Measurements from ENCODE around the gene PUS1.
A peak's percentile ranks its signal among the peaks of the same experiment; 100 is the strongest.
"Not testable (repeated sequence)": the region's sequence is repeated elsewhere in the genome, so short reads cannot be mapped to it uniquely, and the experiment has no call there.

Gene PUS1

DNA sequence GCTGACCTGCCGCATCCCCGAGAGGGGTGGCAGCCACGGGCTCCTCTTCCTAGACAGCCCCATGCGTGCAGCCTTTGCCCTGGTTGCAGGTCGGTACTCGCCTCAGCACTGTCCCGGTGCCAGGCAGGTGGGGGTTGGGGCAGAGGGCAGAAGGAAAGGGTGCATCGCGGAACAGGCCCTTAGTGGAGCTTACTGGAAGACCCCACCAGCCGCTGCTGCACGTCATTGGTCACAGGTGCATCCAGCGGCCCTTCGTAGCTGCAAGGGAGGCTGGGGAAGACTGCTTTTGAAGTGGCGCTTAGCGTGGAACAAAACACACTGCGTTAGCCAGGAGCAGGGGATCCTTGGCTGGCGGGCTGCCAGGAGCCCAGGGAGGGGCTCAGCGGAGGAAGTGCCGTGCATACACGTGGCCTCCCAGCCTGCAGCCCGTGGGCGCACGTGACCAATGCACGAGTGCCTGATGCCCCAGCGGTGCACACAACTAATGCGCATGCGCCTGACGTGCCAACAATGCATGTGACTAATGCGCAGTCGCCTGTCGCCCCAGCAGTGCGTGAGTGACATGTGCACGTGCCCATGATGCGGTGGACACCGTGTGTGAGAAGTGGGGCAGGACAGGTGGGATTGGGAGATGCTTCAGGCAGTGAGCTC is 15.7 kb downstream of the PUS1 start:
- peaks cover 32% of the 10 kb centered on the region for H3K36me3 ChIP-seq (replicated peaks; ENCODE audit: low read depth, low read length)
- H3K79me2 ChIP-seq (ENCODE audit: low read length), result no peaks in the 10 kb centered on the region
- TF ChIP-seq, protein P1, sequence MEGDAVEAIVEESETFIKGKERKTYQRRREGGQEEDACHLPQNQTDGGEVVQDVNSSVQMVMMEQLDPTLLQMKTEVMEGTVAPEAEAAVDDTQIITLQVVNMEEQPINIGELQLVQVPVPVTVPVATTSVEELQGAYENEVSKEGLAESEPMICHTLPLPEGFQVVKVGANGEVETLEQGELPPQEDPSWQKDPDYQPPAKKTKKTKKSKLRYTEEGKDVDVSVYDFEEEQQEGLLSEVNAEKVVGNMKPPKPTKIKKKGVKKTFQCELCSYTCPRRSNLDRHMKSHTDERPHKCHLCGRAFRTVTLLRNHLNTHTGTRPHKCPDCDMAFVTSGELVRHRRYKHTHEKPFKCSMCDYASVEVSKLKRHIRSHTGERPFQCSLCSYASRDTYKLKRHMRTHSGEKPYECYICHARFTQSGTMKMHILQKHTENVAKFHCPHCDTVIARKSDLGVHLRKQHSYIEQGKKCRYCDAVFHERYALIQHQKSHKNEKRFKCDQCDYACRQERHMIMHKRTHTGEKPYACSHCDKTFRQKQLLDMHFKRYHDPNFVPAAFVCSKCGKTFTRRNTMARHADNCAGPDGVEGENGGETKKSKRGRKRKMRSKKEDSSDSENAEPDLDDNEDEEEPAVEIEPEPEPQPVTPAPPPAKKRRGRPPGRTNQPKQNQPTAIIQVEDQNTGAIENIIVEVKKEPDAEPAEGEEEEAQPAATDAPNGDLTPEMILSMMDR (IDR thresholded peaks at IDR 0.05; ENCODE audit: low read depth, low read length), result no peak
- no peak for TF ChIP-seq EZH2phosphoT487 (IDR thresholded peaks at IDR 0.05; ENCODE audit: low read depth)
- no peaks in the 10 kb centered on the region for H4K20me1 ChIP-seq (ENCODE audit: insufficient read depth, low read length)
- no peak overlapping the region for H2AFZ ChIP-seq (ENCODE audit: low read depth, low read length)
- H3K4me2 ChIP-seq (ENCODE audit: low read length), result no peak overlapping the region
- H3K9me3 ChIP-seq (ENCODE audit: insufficient read depth, low read length), result no peaks in the 10 kb centered on the region
- peaks cover 3% of the 10 kb centered on the region; the same call in 1 of the 2 replicates for H3K4me1 ChIP-seq (ENCODE audit: low read length)
- no peak overlapping the region for H3K4me3 ChIP-seq (ENCODE audit: low read length)
- H3K27me3 ChIP-seq (ENCODE audit: low read depth, low read length), result no peaks in the 10 kb centered on the region
- H3K27ac ChIP-seq (ENCODE audit: low read length), result no peak overlapping the region
- H3K9ac ChIP-seq (ENCODE audit: low read length), result no peak overlapping the region

DNA sequence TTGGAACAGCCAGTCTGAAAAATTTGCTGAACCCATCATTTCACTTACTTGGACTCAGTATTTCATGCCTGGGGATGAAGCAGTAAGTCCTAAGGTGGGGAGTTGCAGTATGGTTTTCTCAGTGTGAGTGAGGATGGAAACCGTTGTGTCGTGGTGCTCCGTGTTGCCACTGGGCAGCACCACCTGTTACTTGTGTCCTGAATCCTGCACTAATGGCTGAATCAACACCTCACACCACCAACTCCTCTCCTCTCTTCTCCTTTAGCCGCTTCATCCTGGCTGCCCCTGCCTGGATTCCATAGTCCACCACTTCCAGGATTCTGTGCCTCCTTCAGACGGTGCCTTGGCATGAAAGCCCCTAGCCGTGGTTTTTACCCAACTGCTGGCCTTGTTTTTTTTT is 17.7 kb downstream of the PUS1 start:
- no peak for TF ChIP-seq EZH2phosphoT487 (IDR thresholded peaks at IDR 0.05; ENCODE audit: low read depth)
- TF ChIP-seq, protein P1 (IDR thresholded peaks at IDR 0.05; ENCODE audit: low read depth, low read length), result no peak
- Histone ChIP-seq H3K27ac (ENCODE audit: low read length) (no peak overlapping the region), H3K4me1 (ENCODE audit: low read length) (peaks cover 7% of the 10 kb centered on the region; the same call in 1 of the 2 replicates)

DNA sequence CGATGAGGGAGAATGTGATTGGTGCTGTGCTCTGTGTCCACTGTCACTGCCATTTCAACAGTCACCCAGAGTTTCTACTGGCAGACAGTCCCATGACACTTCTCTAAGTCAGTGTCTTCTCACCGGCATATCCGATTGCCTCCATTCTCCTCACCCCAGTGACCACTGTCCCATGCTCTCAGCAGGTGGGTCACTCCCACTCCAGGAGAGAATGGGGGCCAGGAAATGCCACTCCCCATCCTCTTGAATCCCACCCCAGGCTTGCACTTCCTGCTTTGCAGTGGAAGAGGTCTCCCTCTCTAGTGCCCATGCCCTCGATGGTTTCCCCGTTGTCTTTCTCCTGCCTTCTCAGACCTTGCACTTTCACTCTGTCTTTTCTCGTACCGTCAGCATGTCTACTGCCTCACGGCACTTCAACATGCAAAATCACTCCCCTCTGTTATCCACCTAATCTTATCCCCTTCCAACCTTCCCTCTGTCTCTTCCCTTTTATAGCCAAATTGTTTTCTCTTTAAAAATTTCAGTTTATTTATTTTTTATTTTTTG is 18.5 kb downstream of the PUS1 start:
- Histone ChIP-seq H3K4me3 (ENCODE audit: low read length) (no peak overlapping the region), H2AFZ (ENCODE audit: low read depth, low read length) (no peak overlapping the region), H3K27ac (ENCODE audit: low read length) (no peak overlapping the region), H3K9me3 (ENCODE audit: insufficient read depth, low read length) (no peaks in the 10 kb centered on the region), H3K9ac (ENCODE audit: low read length) (no peak overlapping the region), H3K4me1 (ENCODE audit: low read length) (peaks cover 7% of the 10 kb centered on the region; the same call in 1 of the 2 replicates), H3K36me3 (replicated peaks; ENCODE audit: low read depth, low read length) (peaks cover 19% of the 10 kb centered on the region), H3K79me2 (ENCODE audit: low read length) (peaks cover 27% of the 10 kb centered on the region), H4K20me1 (ENCODE audit: insufficient read depth, low read length) (peaks cover 11% of the 10 kb centered on the region; the same call in 1 of the 2 replicates), H3K4me2 (ENCODE audit: low read length) (no peak overlapping the region), H3K27me3 (ENCODE audit: low read depth, low read length) (no peaks in the 10 kb centered on the region)
- TF ChIP-seq EZH2phosphoT487 (IDR thresholded peaks at IDR 0.05; ENCODE audit: low read depth), result no peak
- TF ChIP-seq, protein P1 (IDR thresholded peaks at IDR 0.05; ENCODE audit: low read depth, low read length), result no peak

More for the DNA sequence above, 17.7 kb downstream of the PUS1 start:
- Histone ChIP-seq H4K20me1 (ENCODE audit: insufficient read depth, low read length) (peaks cover 8% of the 10 kb centered on the region; the same call in 1 of the 2 replicates), H3K9me3 (ENCODE audit: insufficient read depth, low read length) (no peaks in the 10 kb centered on the region), H3K9ac (ENCODE audit: low read length) (no peak overlapping the region), H3K79me2 (ENCODE audit: low read length) (peaks cover 20% of the 10 kb centered on the region), H3K4me3 (ENCODE audit: low read length) (no peak overlapping the region), H2AFZ (ENCODE audit: low read depth, low read length) (no peak overlapping the region), H3K4me2 (ENCODE audit: low read length) (no peak overlapping the region), H3K36me3 (replicated peaks; ENCODE audit: low read depth, low read length) (peaks cover 22% of the 10 kb centered on the region), H3K27me3 (ENCODE audit: low read depth, low read length) (no peaks in the 10 kb centered on the region)

DNA sequence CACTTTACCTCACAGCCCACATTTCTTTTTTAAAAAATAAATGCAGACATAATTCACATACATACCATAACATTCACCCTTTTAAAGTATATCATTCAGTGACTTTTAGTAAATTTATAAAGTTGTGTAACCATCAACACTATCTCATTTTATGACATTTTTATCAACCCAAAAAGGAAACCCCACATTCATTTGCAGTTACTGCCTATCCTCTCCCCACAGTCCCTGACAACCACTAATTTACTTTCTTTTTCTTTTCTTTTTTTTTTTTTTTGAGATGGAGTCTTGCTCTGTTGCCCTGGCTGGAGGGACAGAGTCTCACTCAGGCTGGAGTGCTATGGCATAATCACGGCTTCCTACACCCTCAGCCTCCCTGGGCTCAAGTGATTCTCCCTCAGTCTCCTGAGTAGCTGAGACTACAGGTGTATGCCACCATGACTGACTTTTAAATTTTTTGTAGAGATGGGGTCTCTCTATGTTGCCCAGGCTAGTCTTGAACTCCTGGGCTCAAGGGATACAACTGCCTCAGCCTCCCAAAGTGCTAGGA is 19.2 kb downstream of the PUS1 start:
- Histone ChIP-seq H2AFZ (ENCODE audit: low read depth, low read length) (no peak overlapping the region), H3K79me2 (ENCODE audit: low read length) (peaks cover 34% of the 10 kb centered on the region), H4K20me1 (ENCODE audit: insufficient read depth, low read length) (peaks cover 18% of the 10 kb centered on the region), H3K9ac (ENCODE audit: low read length) (no peak overlapping the region), H3K9me3 (ENCODE audit: insufficient read depth, low read length) (no peaks in the 10 kb centered on the region), H3K27me3 (ENCODE audit: low read depth, low read length) (no peaks in the 10 kb centered on the region), H3K27ac (ENCODE audit: low read length) (no peak overlapping the region), H3K4me1 (ENCODE audit: low read length) (peaks cover 7% of the 10 kb centered on the region; the same call in 1 of the 2 replicates), H3K36me3 (replicated peaks; ENCODE audit: low read depth, low read length) (peaks cover 13% of the 10 kb centered on the region), H3K4me3 (ENCODE audit: low read length) (no peak overlapping the region), H3K4me2 (ENCODE audit: low read length) (no peak overlapping the region)
- TF ChIP-seq EZH2phosphoT487 (IDR thresholded peaks at IDR 0.05; ENCODE audit: low read depth), result no peak
- TF ChIP-seq, protein P1 (IDR thresholded peaks at IDR 0.05; ENCODE audit: low read depth, low read length), result no peak

DNA sequence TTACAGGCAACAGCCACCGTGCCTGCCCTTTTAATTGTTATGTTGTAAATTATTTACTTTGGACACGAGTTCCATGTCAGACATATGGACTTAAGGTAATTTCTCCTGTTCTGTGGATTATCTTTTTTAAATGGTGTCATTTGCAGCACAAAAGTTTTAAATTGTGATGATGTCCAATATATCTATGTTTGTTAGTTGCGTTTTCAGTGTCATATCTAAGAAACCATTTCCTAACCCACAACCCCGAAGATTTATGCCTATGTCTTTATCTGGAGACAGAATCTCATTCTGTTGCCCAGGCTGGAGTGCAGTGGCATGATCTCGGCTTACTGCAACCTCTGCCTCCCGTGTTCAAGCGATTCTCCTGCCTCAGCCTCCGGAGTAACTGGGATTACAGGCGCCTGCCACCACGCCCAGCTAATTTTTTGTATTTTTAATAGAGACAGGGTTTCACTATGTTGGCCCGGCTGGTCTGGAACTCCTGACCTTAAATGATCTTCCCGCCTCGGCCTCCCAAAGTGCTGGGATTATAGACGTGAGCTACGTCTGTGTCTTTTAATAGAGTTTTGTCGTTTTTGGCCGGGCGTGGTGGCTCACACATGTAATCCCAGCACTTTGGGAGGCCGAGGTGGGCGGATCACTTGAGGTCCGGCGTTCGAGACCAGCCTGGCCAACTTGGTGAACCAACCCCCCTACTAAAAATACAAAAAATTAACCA is 19.8 kb downstream of the PUS1 start:
- Histone ChIP-seq H3K4me3 (ENCODE audit: low read length) (peak overlapping the region; percentile 94), H4K20me1 (ENCODE audit: insufficient read depth, low read length) (peaks cover 22% of the 10 kb centered on the region), H3K4me2 (ENCODE audit: low read length) (peak overlapping the region; percentile 88), H3K9ac (ENCODE audit: low read length) (peak overlapping the region; percentile 60; the same call in 1 of the 2 replicates), H3K79me2 (ENCODE audit: low read length) (peaks cover 40% of the 10 kb centered on the region), H2AFZ (ENCODE audit: low read depth, low read length) (peak overlapping the region; percentile 72; the same call in 1 of the 2 replicates)
- not testable (repeated sequence) for H3K9me3 ChIP-seq (ENCODE audit: insufficient read depth, low read length); H3K27ac ChIP-seq (ENCODE audit: low read length); H3K4me1 ChIP-seq (ENCODE audit: low read length); H3K36me3 ChIP-seq (replicated peaks; ENCODE audit: low read depth, low read length); H3K27me3 ChIP-seq (ENCODE audit: low read depth, low read length)
